GM12865 (cell line): ENCODE measurements around the gene ZNF280D.

Source experiments
- DNase-seq: peaks from one replicate; pipeline ENCODE4 v3.0.0; 2010; ENCODE audit warnings: low read depth
- H3K4me3 ChIP-seq: 2 replicates; pipeline ENCODE4 v1.5.1; 2011; ENCODE audit warnings: mild to moderate bottlenecking, low read depth, low read length, control low read depth
- TF ChIP-seq, protein P1 (sequence below): IDR thresholded peaks from 2 replicates; pipeline ENCODE4 v1.5.1; 2011; ENCODE audit warnings: low read length, control low read depth, low read depth, inconsistent platforms; ENCODE audit not compliant: insufficient read depth; ENCODE audit errors: missing control alignments

The ZNF280D gene

GRCh38 chr15:56619887-56620286, 113.4 kb downstream of the ZNF280D start:
- no peak overlapping the region for H3K4me3 ChIP-seq
- no peak for DNase-seq
- TF ChIP-seq, protein P1, sequence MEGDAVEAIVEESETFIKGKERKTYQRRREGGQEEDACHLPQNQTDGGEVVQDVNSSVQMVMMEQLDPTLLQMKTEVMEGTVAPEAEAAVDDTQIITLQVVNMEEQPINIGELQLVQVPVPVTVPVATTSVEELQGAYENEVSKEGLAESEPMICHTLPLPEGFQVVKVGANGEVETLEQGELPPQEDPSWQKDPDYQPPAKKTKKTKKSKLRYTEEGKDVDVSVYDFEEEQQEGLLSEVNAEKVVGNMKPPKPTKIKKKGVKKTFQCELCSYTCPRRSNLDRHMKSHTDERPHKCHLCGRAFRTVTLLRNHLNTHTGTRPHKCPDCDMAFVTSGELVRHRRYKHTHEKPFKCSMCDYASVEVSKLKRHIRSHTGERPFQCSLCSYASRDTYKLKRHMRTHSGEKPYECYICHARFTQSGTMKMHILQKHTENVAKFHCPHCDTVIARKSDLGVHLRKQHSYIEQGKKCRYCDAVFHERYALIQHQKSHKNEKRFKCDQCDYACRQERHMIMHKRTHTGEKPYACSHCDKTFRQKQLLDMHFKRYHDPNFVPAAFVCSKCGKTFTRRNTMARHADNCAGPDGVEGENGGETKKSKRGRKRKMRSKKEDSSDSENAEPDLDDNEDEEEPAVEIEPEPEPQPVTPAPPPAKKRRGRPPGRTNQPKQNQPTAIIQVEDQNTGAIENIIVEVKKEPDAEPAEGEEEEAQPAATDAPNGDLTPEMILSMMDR = no peak

- H3K4me3 ChIP-seq = no peak overlapping the region
- TF ChIP-seq, protein P1 = no peak
- no peak for DNase-seq
These were observed 115.7 kb downstream of the ZNF280D start for GRCh38 chr15:56617628-56618027.

DNA sequence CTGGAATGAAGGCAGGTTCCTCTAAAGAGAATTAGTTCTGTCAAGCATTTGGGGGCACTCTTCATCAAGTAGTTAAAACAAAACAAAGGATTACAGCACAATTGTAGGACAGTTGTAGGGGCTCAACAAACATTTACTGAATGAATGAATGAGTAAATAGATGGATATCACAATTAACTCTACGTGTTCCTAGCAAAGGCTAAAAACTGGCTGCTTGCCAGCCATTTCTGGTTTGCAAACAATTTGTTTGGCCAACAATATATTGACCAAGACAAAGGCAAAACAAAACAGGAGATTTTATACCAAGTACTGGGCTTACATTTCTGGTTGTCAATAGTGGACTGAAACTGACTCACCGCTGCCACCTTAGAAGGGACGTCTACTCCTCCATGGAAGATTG, 116.8 kb downstream of the ZNF280D start:
- DNase-seq = no peak
- TF ChIP-seq, protein P1 = no peak
- H3K4me3 ChIP-seq = no peak overlapping the region

- DNase-seq = peak; percentile 10
- TF ChIP-seq, protein P1 = no peak
- H3K4me3 ChIP-seq = no peak overlapping the region
These were observed 119.5 kb downstream of the ZNF280D start for GRCh38 chr15:56613811-56614210.

DNA sequence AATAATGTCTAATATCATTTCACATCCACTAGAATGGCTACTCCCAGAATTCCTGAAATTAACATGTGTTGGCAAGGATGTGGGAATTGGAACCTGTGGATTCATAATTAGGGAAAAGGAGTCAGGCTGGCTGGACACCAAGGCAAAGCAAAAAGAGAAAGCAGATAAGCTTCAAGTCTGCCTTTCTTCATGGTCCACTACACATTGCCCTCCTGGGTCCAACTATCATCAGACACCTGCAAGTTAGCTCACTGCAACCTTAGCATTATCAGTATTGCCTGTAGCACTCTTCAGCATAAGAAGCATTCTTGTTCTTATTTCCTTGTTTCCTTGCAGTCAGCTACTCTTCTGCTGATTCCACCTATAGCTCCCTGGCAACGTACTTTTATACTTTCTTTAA, 124.3 kb downstream of the ZNF280D start:
- DNase-seq = peak; percentile 78
- TF ChIP-seq, protein P1 = no peak
- H3K4me3 ChIP-seq = no peak overlapping the region

GRCh38 chr15:56608140-56608778, 125.0 kb downstream of the ZNF280D start:
- no peak overlapping the region for H3K4me3 ChIP-seq
- DNase-seq = peak; percentile 89
- TF ChIP-seq, protein P1 = no peak

DNA sequence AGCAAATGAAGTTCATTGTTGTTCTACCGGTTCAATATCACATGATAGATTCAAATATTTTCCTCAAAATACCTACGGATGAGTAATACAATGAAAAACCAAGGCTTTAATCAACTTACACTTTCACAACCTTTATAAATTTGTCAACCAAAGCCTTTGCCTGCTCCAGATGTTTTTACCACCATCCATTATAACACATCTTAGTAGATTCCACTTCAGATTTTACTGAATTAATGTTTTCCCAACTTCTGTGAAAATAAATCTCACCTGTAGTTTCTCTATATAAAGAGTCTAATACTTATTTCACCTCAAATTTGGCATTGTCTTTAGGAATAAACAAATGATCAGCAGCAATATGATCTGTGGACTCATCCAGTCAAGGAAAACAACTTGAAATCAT, 131.1 kb downstream of the ZNF280D start:
- DNase-seq = no peak
- no peak overlapping the region for H3K4me3 ChIP-seq
- TF ChIP-seq, protein P1 = no peak
